Measurements from ENCODE around the gene GRB14. TPM values are rescaled to one million over a fixed set of nuclear protein-coding genes. Genes with fewer than 3 reads are reported as not detected.
A peak's percentile ranks its signal among the peaks of the same experiment; 100 is the strongest.

The GRB14 gene
- total and polyA plus RNA-seq, 2 of the 13 experiments (the other 11 are each of a cell fraction or from before 2014, with no cell fraction given), result 4.6 to 5.8 TPM

- TF ChIP-seq PCBP1 (IDR thresholded peaks at IDR 0.05; ENCODE audit: borderline replicate concordance, low read depth, low read length), result no peak
- no peak for TF ChIP-seq ZBTB8A (CRISPR knock-in tag; IDR thresholded peaks at IDR 0.05; ENCODE audit: borderline replicate concordance, low read depth)
- TF ChIP-seq ZNF17 (CRISPR knock-in tag; IDR thresholded peaks at IDR 0.05), result no peak
- TF ChIP-seq PAX8 (CRISPR knock-in tag; IDR thresholded peaks at IDR 0.05; ENCODE audit: borderline replicate concordance), result no peak
- 0 out of 2 replicates have a peak, but pooled peaks have one; percentile 2 for TF ChIP-seq MAFF (IDR thresholded peaks at IDR 0.05; ENCODE audit: low read depth, low read length)
- TF ChIP-seq ZBTB26 (CRISPR knock-in tag; IDR thresholded peaks at IDR 0.05; ENCODE audit: borderline replicate concordance), result no peak
- no peak for TF ChIP-seq ZNF121 (CRISPR knock-in tag; IDR thresholded peaks at IDR 0.05)
- TF ChIP-seq SNAPC5 (CRISPR knock-in tag; IDR thresholded peaks at IDR 0.05; ENCODE audit: borderline replicate concordance), result no peak
- no peak for TF ChIP-seq ZNF704 (CRISPR knock-in tag; IDR thresholded peaks at IDR 0.05; ENCODE audit: borderline replicate concordance)
- peak; percentile 88 for TF ChIP-seq SMC3 (IDR thresholded peaks at IDR 0.05; ENCODE audit: low read length)
- TF ChIP-seq SSRP1 (CRISPR knock-in tag; IDR thresholded peaks at IDR 0.05), result no peak
- TF ChIP-seq BCL6 (CRISPR knock-in tag; IDR thresholded peaks at IDR 0.05), result 0 out of 2 replicates have a peak, but pooled peaks have one; percentile 14
- peak; percentile 16; the same call in 1 of the 2 replicates for TF ChIP-seq ARID3A (IDR thresholded peaks at IDR 0.05; ENCODE audit: low read depth, low read length)
- TF ChIP-seq KLF12 (CRISPR knock-in tag; IDR thresholded peaks at IDR 0.05; ENCODE audit: borderline replicate concordance), result no peak
- TF ChIP-seq NR3C1 (CRISPR knock-in tag; IDR thresholded peaks at IDR 0.05), result no peak
- no peak for TF ChIP-seq ZNF530 (CRISPR knock-in tag; IDR thresholded peaks at IDR 0.05; ENCODE audit: low read depth)
- TF ChIP-seq ZBTB25 (CRISPR knock-in tag; IDR thresholded peaks at IDR 0.05), result no peak
- no peak for TF ChIP-seq ARNTL (CRISPR knock-in tag; IDR thresholded peaks at IDR 0.05)
- TF ChIP-seq ZSCAN9 (CRISPR knock-in tag; IDR thresholded peaks at IDR 0.05; ENCODE audit: borderline replicate concordance), result no peak
- TF ChIP-seq ZNF768 (CRISPR knock-in tag; IDR thresholded peaks at IDR 0.05), result no peak
- TF ChIP-seq IRF2 (CRISPR knock-in tag; IDR thresholded peaks at IDR 0.05), result no peak
- TF ChIP-seq NFIC (IDR thresholded peaks at IDR 0.05; ENCODE audit: low read length), result no peak
- TF ChIP-seq ZBTB20 (CRISPR knock-in tag; IDR thresholded peaks at IDR 0.05; ENCODE audit: borderline replicate concordance, low read depth), result no peak
- TF ChIP-seq EHMT2 (IDR thresholded peaks at IDR 0.05; ENCODE audit: borderline replicate concordance, low read depth, low read length), result no peak
- TF ChIP-seq STAG1 (CRISPR knock-in tag; IDR thresholded peaks at IDR 0.05), result peak; percentile 88
- no peak for TF ChIP-seq SNRNP70 (IDR thresholded peaks at IDR 0.05; ENCODE audit: low read depth, low read length)
Measured at GRCh38 chr2:164538240-164538866, 82.9 kb downstream of the GRB14 start (continued).
